ENCODE results near the gene ELF5. TPM values are rescaled to one million over a fixed set of nuclear protein-coding genes. Genes with fewer than 3 reads are reported as not detected.

Gene ELF5
- total RNA-seq, 2 experiments from 2014 or later, result not detected

DNA sequence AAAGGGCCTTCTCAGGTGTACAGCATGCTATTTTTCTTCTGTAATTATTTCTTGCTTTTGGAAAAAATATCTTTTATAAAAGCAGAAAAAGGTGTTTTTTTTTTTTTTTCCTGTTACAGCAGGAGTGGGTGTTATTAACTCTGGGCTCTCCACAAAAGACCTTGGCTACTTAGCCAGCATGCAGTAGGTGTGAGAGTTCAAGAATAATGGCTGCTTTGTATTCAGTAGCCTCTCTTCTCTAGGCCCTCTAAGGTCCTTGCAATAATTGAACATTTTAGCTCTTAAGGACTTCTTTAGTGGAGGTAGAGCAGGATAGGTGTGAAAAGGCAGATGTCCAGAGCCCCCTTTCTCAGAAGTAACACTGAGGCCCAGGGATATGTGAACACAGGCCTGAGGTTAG, 3.4 kb downstream of the ELF5 start:
- BruUV-seq (replicated peaks), result no TSS peak
- intact Hi-C loops (cut with micrococcal nuclease; ENCODE audit: unreplicated experiment), result loop anchor here (5.0 kb wide), 1 partner anchor 882 kb away; no protein-coding TSS in a partner anchor

DNA sequence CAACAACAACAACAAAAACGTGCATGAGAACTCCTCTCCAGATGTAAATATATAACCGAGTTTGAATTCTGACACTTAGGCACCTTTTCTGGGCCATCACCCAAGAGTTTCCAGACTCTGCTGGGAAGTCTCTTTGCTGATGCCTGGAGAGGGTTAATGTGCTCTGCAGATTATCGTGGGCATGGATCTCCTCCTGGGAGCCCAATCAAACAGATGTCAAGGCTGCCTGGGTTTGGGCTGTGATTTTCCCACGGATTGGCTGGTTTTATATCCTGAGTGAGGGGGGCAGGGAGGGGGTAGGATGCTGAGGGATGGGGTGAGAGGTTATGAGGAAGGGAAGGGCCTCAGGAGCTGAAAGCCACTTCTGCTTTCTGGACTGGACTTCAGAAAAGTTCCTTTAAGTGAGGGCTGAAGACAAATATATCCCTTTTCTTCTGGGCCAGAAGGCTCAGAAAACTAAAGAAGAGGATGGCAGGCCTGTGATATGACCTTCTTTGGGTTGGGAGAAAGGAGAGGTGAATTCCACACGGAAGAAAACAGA, 4.2 kb downstream of the ELF5 start:
- no TSS peak for BruUV-seq (replicated peaks)
- Histone ChIP-seq H4K20me1 (ENCODE audit: insufficient read depth, low read length) (no peaks in the 10 kb centered on the region), H3K4me3 (ENCODE audit: low read depth, low read length, poor library complexity, severe bottlenecking) (no peak overlapping the region), H3K9me2 (ENCODE audit: insufficient read depth, low read length) (no peaks in the 10 kb centered on the region), H2AFZ (ENCODE audit: low read length) (no peak overlapping the region), H3K27ac (ENCODE audit: low read depth, low read length, poor library complexity, severe bottlenecking) (no peak overlapping the region), H3K36me3 (ENCODE audit: insufficient read depth, low read length) (no peaks in the 10 kb centered on the region), H3K4me1 (ENCODE audit: insufficient read depth, low read length, poor library complexity, severe bottlenecking) (no peaks in the 10 kb centered on the region), H3K9me3 (ENCODE audit: low read length) (no peaks in the 10 kb centered on the region), H3K79me2 (ENCODE audit: insufficient read depth, low read depth, low read length) (no peaks in the 10 kb centered on the region), H3K4me2 (ENCODE audit: low read length) (no peak overlapping the region)
- ChIA-PET POLR2A (no interaction called here), CTCF (ENCODE audit: unreplicated experiment) (no interaction called here)
- DNase-seq (ENCODE audit: low spot score), result no peak
- no peak for TF ChIP-seq EZH2phosphoT487 (IDR thresholded peaks at IDR 0.05; ENCODE audit: borderline replicate concordance, low read depth, low read length)
- TF ChIP-seq, protein P1, sequence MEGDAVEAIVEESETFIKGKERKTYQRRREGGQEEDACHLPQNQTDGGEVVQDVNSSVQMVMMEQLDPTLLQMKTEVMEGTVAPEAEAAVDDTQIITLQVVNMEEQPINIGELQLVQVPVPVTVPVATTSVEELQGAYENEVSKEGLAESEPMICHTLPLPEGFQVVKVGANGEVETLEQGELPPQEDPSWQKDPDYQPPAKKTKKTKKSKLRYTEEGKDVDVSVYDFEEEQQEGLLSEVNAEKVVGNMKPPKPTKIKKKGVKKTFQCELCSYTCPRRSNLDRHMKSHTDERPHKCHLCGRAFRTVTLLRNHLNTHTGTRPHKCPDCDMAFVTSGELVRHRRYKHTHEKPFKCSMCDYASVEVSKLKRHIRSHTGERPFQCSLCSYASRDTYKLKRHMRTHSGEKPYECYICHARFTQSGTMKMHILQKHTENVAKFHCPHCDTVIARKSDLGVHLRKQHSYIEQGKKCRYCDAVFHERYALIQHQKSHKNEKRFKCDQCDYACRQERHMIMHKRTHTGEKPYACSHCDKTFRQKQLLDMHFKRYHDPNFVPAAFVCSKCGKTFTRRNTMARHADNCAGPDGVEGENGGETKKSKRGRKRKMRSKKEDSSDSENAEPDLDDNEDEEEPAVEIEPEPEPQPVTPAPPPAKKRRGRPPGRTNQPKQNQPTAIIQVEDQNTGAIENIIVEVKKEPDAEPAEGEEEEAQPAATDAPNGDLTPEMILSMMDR (conservative IDR thresholded peaks at IDR 0.05; ENCODE audit: low read length), result no peak
- intact Hi-C loops (cut with micrococcal nuclease; ENCODE audit: unreplicated experiment), result no loop called here

More for the DNA sequence above, 3.4 kb downstream of the ELF5 start:
- no peak overlapping the region for H2AFZ ChIP-seq (ENCODE audit: low read length)
- no peak overlapping the region for H3K4me3 ChIP-seq (ENCODE audit: low read depth, low read length, poor library complexity, severe bottlenecking)
- no peak overlapping the region for H3K27ac ChIP-seq (ENCODE audit: low read depth, low read length, poor library complexity, severe bottlenecking)
- H3K9me3 ChIP-seq (ENCODE audit: low read length), result no peaks in the 10 kb centered on the region
- no peak for TF ChIP-seq EZH2phosphoT487 (IDR thresholded peaks at IDR 0.05; ENCODE audit: borderline replicate concordance, low read depth, low read length)
- TF ChIP-seq, protein P1 (conservative IDR thresholded peaks at IDR 0.05; ENCODE audit: low read length), result no peak
- H3K4me2 ChIP-seq (ENCODE audit: low read length), result no peak overlapping the region
- no peaks in the 10 kb centered on the region for H3K36me3 ChIP-seq (ENCODE audit: insufficient read depth, low read length)
- no peaks in the 10 kb centered on the region for H4K20me1 ChIP-seq (ENCODE audit: insufficient read depth, low read length)
- H3K9me2 ChIP-seq (ENCODE audit: insufficient read depth, low read length), result no peaks in the 10 kb centered on the region
- H3K79me2 ChIP-seq (ENCODE audit: insufficient read depth, low read depth, low read length), result no peaks in the 10 kb centered on the region
- H3K4me1 ChIP-seq (ENCODE audit: insufficient read depth, low read length, poor library complexity, severe bottlenecking), result no peaks in the 10 kb centered on the region
- DNase-seq (ENCODE audit: low spot score), result no peak
- ChIA-PET CTCF (ENCODE audit: unreplicated experiment) (no interaction called here), POLR2A (no interaction called here)

DNA sequence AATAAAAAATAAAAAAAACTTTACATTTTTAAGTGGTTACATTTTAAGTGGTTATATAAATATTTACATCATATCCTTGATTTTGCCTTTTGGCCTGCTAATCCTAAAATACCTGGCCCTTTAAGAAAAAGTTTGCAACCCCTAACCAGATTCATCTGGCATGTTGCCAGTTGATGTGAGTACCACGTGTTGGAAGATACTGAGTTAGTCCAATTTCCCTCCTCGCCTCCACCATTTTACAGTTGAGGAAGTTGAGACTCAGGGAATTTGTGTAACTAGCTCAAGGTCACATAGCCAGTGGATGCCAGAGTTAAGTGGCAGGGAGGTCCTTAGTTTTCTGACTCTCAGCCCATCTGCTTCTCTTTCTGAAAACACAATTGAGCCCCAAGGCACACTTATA, 5.1 kb downstream of the ELF5 start:
- Histone ChIP-seq H3K27ac (ENCODE audit: low read depth, low read length, poor library complexity, severe bottlenecking) (no peak overlapping the region), H3K4me1 (ENCODE audit: insufficient read depth, low read length, poor library complexity, severe bottlenecking) (no peaks in the 10 kb centered on the region), H4K20me1 (ENCODE audit: insufficient read depth, low read length) (no peaks in the 10 kb centered on the region), H3K9me3 (ENCODE audit: low read length) (no peaks in the 10 kb centered on the region), H3K9me2 (ENCODE audit: insufficient read depth, low read length) (no peaks in the 10 kb centered on the region), H3K4me2 (ENCODE audit: low read length) (no peak overlapping the region), H2AFZ (ENCODE audit: low read length) (no peak overlapping the region), H3K36me3 (ENCODE audit: insufficient read depth, low read length) (no peaks in the 10 kb centered on the region), H3K4me3 (ENCODE audit: low read depth, low read length, poor library complexity, severe bottlenecking) (no peak overlapping the region), H3K79me2 (ENCODE audit: insufficient read depth, low read depth, low read length) (no peaks in the 10 kb centered on the region)
- DNase-seq (ENCODE audit: low spot score), result no peak
- CTCF ChIA-PET (ENCODE audit: unreplicated experiment), result no interaction called here
- intact Hi-C loops (cut with micrococcal nuclease; ENCODE audit: unreplicated experiment), result no loop called here
- BruUV-seq (replicated peaks), result no TSS peak
- TF ChIP-seq, protein P1 (conservative IDR thresholded peaks at IDR 0.05; ENCODE audit: low read length), result no peak
- TF ChIP-seq EZH2phosphoT487 (IDR thresholded peaks at IDR 0.05; ENCODE audit: borderline replicate concordance, low read depth, low read length), result no peak
- POLR2A ChIA-PET, result no interaction called here
